ES-I3 (cell line): ENCODE data around the gene AGBL1.

Source experiments
- H3K36me3 ChIP-seq: 2 replicates; pipeline ENCODE4 v1.6.1; 2013; ENCODE audit warnings: mild to moderate bottlenecking, low read length, control low read depth, moderate library complexity; ENCODE audit not compliant: insufficient read depth
- H3K4me1 ChIP-seq: 2 replicates; pipeline ENCODE4 v1.6.1; 2013; ENCODE audit warnings: mild to moderate bottlenecking, control low read depth, low read length; ENCODE audit not compliant: insufficient read depth
- H3K9ac ChIP-seq: 2 replicates; pipeline ENCODE4 v1.6.1; 2013; ENCODE audit warnings: low read depth, mild to moderate bottlenecking, low read length, moderate library complexity
- H3K9me3 ChIP-seq: 2 replicates; pipeline ENCODE4 v1.6.1; 2013; ENCODE audit warnings: mild to moderate bottlenecking, low read length, moderate library complexity; ENCODE audit not compliant: control insufficient read depth, insufficient read depth

Gene AGBL1

GRCh38 chr15:86377914-86378313 lies 298.2 kb downstream of the AGBL1 start:
- no peak overlapping the region for H3K9ac ChIP-seq
- H3K36me3 ChIP-seq, result no peaks in the 10 kb centered on the region
- no peaks in the 10 kb centered on the region; the same call in 1 of the 2 replicates for H3K9me3 ChIP-seq
- H3K4me1 ChIP-seq, result peaks cover 12% of the 10 kb centered on the region; the same call in 1 of the 2 replicates

GRCh38 chr15:86382341-86382740 lies 302.7 kb downstream of the AGBL1 start:
- Histone ChIP-seq H3K9me3 (no peaks in the 10 kb centered on the region), H3K36me3 (no peaks in the 10 kb centered on the region), H3K4me1 (peaks cover 12% of the 10 kb centered on the region; the same call in 1 of the 2 replicates), H3K9ac (no peak overlapping the region)

- Histone ChIP-seq H3K9ac (no peak overlapping the region), H3K9me3 (no peaks in the 10 kb centered on the region), H3K4me1 (peaks cover 8% of the 10 kb centered on the region; the same call in 1 of the 2 replicates), H3K36me3 (no peaks in the 10 kb centered on the region)
Observed at GRCh38 chr15:86383611-86384010, 303.9 kb downstream of the AGBL1 start.

GRCh38 chr15:86384186-86384585 lies 304.5 kb downstream of the AGBL1 start:
- H3K4me1 ChIP-seq, result peaks cover 8% of the 10 kb centered on the region; the same call in 1 of the 2 replicates
- no peaks in the 10 kb centered on the region for H3K36me3 ChIP-seq
- no peak overlapping the region for H3K9ac ChIP-seq
- no peaks in the 10 kb centered on the region for H3K9me3 ChIP-seq

- H3K36me3 ChIP-seq, result no peaks in the 10 kb centered on the region
- no peaks in the 10 kb centered on the region for H3K9me3 ChIP-seq
- H3K4me1 ChIP-seq, result no peaks in the 10 kb centered on the region
- H3K9ac ChIP-seq, result no peak overlapping the region
Observed at GRCh38 chr15:86392296-86392695, 312.6 kb downstream of the AGBL1 start.

- H3K36me3 ChIP-seq, result no peaks in the 10 kb centered on the region
- no peaks in the 10 kb centered on the region for H3K9me3 ChIP-seq
- no peaks in the 10 kb centered on the region for H3K4me1 ChIP-seq
- H3K9ac ChIP-seq, result no peak overlapping the region
Observed at GRCh38 chr15:86392874-86393273, 313.2 kb downstream of the AGBL1 start.

GRCh38 chr15:86394866-86395265 lies 315.2 kb downstream of the AGBL1 start:
- H3K4me1 ChIP-seq, result no peaks in the 10 kb centered on the region
- no peaks in the 10 kb centered on the region for H3K36me3 ChIP-seq
- H3K9ac ChIP-seq, result no peak overlapping the region
- H3K9me3 ChIP-seq, result no peaks in the 10 kb centered on the region

- Histone ChIP-seq H3K36me3 (no peaks in the 10 kb centered on the region), H3K9me3 (no peaks in the 10 kb centered on the region), H3K4me1 (no peaks in the 10 kb centered on the region), H3K9ac (no peak overlapping the region)
Observed at GRCh38 chr15:86399041-86399954, 319.6 kb downstream of the AGBL1 start.

GRCh38 chr15:86403221-86403620 lies 323.6 kb downstream of the AGBL1 start:
- H3K9ac ChIP-seq, result no peak overlapping the region
- H3K4me1 ChIP-seq, result no peaks in the 10 kb centered on the region; the same call in 1 of the 2 replicates
- no peaks in the 10 kb centered on the region for H3K9me3 ChIP-seq
- H3K36me3 ChIP-seq, result no peaks in the 10 kb centered on the region

GRCh38 chr15:86403914-86404583 lies 324.4 kb downstream of the AGBL1 start:
- Histone ChIP-seq H3K9ac (no peak overlapping the region), H3K36me3 (no peaks in the 10 kb centered on the region), H3K4me1 (no peaks in the 10 kb centered on the region; the same call in 1 of the 2 replicates), H3K9me3 (no peaks in the 10 kb centered on the region)

- Histone ChIP-seq H3K9me3 (no peaks in the 10 kb centered on the region), H3K4me1 (no peaks in the 10 kb centered on the region; the same call in 1 of the 2 replicates), H3K9ac (no peak overlapping the region), H3K36me3 (no peaks in the 10 kb centered on the region)
Observed at GRCh38 chr15:86408261-86408660, 328.6 kb downstream of the AGBL1 start.

- no peaks in the 10 kb centered on the region; the same call in 1 of the 2 replicates for H3K4me1 ChIP-seq
- no peaks in the 10 kb centered on the region for H3K9me3 ChIP-seq
- no peaks in the 10 kb centered on the region for H3K36me3 ChIP-seq
- H3K9ac ChIP-seq, result no peak overlapping the region
Observed at GRCh38 chr15:86411916-86412315, 332.2 kb downstream of the AGBL1 start.

GRCh38 chr15:86413191-86413590 lies 333.5 kb downstream of the AGBL1 start:
- Histone ChIP-seq H3K36me3 (no peaks in the 10 kb centered on the region), H3K4me1 (no peaks in the 10 kb centered on the region), H3K9ac (no peak overlapping the region), H3K9me3 (no peaks in the 10 kb centered on the region)

GRCh38 chr15:86425746-86426145 lies 346.1 kb downstream of the AGBL1 start:
- Histone ChIP-seq H3K9me3 (no peaks in the 10 kb centered on the region), H3K36me3 (no peaks in the 10 kb centered on the region), H3K4me1 (no peaks in the 10 kb centered on the region), H3K9ac (no peak overlapping the region)

- H3K4me1 ChIP-seq, result no peaks in the 10 kb centered on the region
- no peak overlapping the region for H3K9ac ChIP-seq
- H3K36me3 ChIP-seq, result no peaks in the 10 kb centered on the region
- no peaks in the 10 kb centered on the region for H3K9me3 ChIP-seq
Observed at GRCh38 chr15:86432861-86433260, 353.2 kb downstream of the AGBL1 start.
